Neuron (in vitro differentiated cells): ENCODE measurements around the gene SLC23A2.
A peak's percentile ranks its signal among the peaks of the same experiment; 100 is the strongest.
"Not testable (repeated sequence)": the region's sequence is repeated elsewhere in the genome, so short reads cannot be mapped to it uniquely, and the experiment has no call there.

Experiments
- H2AFZ ChIP-seq: one replicate; pipeline ENCODE4 v1.6.1; 2013; ENCODE audit warnings: low read depth, mild to moderate bottlenecking, inconsistent platforms, low read length, moderate library complexity
- H3K27me3 ChIP-seq: one replicate; pipeline ENCODE4 v1.6.1; 2013; ENCODE audit warnings: low read length; ENCODE audit not compliant: insufficient read depth
- H3K36me3 ChIP-seq: one replicate; pipeline ENCODE4 v1.6.1; 2013; ENCODE audit warnings: low read length; ENCODE audit not compliant: insufficient read depth
- H3K4me1 ChIP-seq: one replicate; pipeline ENCODE4 v1.6.1; 2013; ENCODE audit warnings: low read length; ENCODE audit not compliant: insufficient read depth
- H3K4me3 ChIP-seq: 2 replicates; pipeline ENCODE4 v1.5.1; 2013; ENCODE audit warnings: mild to moderate bottlenecking, low read length, moderate library complexity
- H3K9me3 ChIP-seq: one replicate; pipeline ENCODE4 v1.6.1; 2013; ENCODE audit warnings: low read length

Gene SLC23A2

DNA sequence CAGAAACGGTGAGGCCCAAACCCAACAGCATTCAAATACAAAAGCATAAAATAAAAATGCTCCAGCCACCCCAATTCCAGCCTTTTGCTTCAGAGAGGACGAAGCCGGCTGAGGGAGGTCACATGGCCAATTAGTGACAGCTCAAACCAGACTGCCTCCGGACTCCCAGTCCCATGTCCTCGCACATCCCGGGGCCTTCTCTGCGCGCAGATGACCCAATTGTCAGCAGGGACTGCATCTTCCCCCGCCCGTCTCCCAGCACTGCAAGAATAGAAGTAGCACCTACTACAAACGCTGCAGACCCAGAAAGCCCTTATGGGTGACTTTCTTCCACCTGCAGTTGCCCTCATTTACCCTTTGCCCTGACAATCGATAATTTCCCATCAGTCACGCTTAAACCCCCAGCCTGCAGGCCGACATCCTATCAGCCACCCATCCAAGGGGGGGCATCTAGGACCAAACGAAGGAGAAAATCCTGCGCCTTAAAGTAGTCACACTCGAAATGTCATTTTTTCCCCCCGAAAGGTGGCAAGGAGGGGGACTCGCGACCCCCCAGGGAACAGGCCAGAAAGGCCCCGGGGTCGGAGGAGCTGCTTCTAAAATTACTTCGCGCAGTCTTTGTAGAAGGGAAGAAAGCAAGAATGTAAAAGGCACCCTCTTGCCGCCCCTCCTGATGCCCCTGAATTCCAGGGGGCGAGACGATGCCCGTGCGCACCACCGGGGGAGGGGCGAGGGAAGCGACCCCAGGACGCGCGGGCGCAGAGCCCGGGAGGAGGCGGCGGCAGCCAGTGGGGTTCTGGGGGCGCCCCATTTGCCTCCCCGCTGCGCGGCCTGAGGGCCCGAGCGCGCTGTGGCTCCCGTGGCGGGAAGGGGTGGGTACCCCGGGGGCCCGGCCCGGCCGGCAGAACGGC, 792 bp downstream of the SLC23A2 start:
- Histone ChIP-seq H3K36me3 (no peaks in the 10 kb centered on the region), H2AFZ (peak overlapping the region; percentile 82), H3K27me3 (no peaks in the 10 kb centered on the region), H3K4me1 (peaks cover 20% of the 10 kb centered on the region), H3K4me3 (peak overlapping the region; percentile 64), H3K9me3 (no peaks in the 10 kb centered on the region)

DNA sequence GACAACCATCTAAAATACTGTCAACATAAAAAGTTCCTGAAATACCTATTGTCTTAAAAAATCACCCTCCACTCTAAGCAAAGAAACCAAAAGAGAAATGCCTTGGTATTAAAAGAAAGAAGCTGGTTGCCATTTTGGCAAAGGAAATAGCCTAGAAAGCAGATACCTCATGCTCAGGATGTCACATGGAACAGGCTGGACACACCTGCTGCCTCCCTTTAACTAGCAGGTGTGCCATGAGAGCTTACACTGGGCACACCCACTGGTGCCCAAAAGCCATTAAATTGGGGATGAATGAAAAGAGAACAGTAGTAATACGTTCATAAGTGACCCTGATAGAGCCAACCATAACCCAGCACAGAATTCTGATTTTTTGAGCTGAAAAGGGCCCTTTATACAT, 1.5 kb downstream of the SLC23A2 start:
- peak overlapping the region; percentile 64 for H3K4me3 ChIP-seq
- H3K9me3 ChIP-seq, result no peaks in the 10 kb centered on the region
- H3K36me3 ChIP-seq, result no peaks in the 10 kb centered on the region

GRCh38 chr20:4998160-4998651, 3.1 kb downstream of the SLC23A2 start:
- peaks cover 20% of the 10 kb centered on the region for H3K4me1 ChIP-seq
- no peaks in the 10 kb centered on the region for H3K9me3 ChIP-seq
- H2AFZ ChIP-seq, result no peak overlapping the region
- H3K36me3 ChIP-seq, result no peaks in the 10 kb centered on the region
- H3K4me3 ChIP-seq, result no peak overlapping the region
- H3K27me3 ChIP-seq, result no peaks in the 10 kb centered on the region

More for the DNA sequence above, 1.5 kb downstream of the SLC23A2 start:
- Histone ChIP-seq H3K4me1 (peaks cover 20% of the 10 kb centered on the region), H2AFZ (no peak overlapping the region), H3K27me3 (no peaks in the 10 kb centered on the region)

- Histone ChIP-seq H3K9me3 (no peaks in the 10 kb centered on the region), H2AFZ (no peak overlapping the region), H3K4me3 (no peak overlapping the region), H3K36me3 (no peaks in the 10 kb centered on the region), H3K27me3 (no peaks in the 10 kb centered on the region), H3K4me1 (peaks cover 20% of the 10 kb centered on the region)
Measured at GRCh38 chr20:4997222-4997621, 4.1 kb downstream of the SLC23A2 start.

DNA sequence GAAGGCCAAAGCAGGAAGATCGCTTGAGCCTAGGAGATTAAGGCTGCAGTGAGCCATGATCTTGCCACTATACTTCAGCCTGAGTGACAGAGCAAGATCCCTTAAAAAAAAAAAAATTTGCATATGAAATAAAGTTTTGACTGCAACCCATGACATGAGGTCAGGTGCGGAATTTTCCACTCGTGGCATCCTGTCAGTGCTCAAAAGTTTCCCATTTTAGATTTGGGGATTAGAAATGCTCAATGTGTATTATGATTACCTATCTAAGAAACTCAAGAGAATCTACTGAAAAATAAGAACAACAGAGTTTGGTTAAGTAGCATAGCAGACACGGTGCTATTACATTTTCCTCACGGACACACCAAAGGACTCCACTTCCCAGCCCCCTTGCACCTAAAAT, 11.7 kb downstream of the SLC23A2 start:
- H2AFZ ChIP-seq, result no peak overlapping the region
- no peaks in the 10 kb centered on the region for H3K27me3 ChIP-seq
- no peaks in the 10 kb centered on the region for H3K36me3 ChIP-seq
- H3K9me3 ChIP-seq, result no peaks in the 10 kb centered on the region
- peaks cover 16% of the 10 kb centered on the region for H3K4me1 ChIP-seq
- H3K4me3 ChIP-seq, result no peak overlapping the region

DNA sequence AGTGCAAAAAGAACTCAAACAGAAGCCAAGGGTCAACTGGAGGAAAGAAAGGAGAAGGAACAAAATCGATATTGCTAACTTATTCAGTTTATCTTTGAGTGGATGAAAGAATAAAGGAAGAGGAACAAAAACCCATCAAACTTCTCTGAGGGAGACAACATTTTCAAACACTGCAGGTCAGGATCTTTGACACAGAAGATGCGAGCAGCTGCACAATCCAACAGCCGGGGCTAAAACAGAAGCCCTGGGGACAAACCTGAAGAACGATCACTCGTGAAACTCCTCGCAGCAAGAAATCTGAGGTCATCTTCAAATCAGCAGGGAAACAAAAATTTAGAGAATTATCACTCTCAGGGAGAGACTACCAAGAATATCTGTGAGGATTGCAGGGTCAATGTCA, 14.2 kb downstream of the SLC23A2 start:
- Histone ChIP-seq H3K27me3 (no peaks in the 10 kb centered on the region), H3K36me3 (no peaks in the 10 kb centered on the region), H3K4me3 (no peak overlapping the region), H2AFZ (no peak overlapping the region), H3K9me3 (no peaks in the 10 kb centered on the region), H3K4me1 (peaks cover 16% of the 10 kb centered on the region)

GRCh38 chr20:4985658-4986057, 15.7 kb downstream of the SLC23A2 start:
- Histone ChIP-seq H3K36me3 (no peaks in the 10 kb centered on the region), H3K4me1 (peaks cover 16% of the 10 kb centered on the region), H3K27me3 (no peaks in the 10 kb centered on the region)

GRCh38 chr20:4982281-4982680, 19.0 kb downstream of the SLC23A2 start:
- Histone ChIP-seq H3K27me3 (no peaks in the 10 kb centered on the region), H3K4me3 (no peak overlapping the region), H3K36me3 (no peaks in the 10 kb centered on the region), H3K4me1 (peaks cover 13% of the 10 kb centered on the region), H2AFZ (no peak overlapping the region), H3K9me3 (no peaks in the 10 kb centered on the region)

More at GRCh38 chr20:4985658-4986057, 15.7 kb downstream of the SLC23A2 start:
- no peak overlapping the region for H3K4me3 ChIP-seq
- no peak overlapping the region for H2AFZ ChIP-seq
- H3K9me3 ChIP-seq, result no peaks in the 10 kb centered on the region

- Histone ChIP-seq H3K27me3 (no peaks in the 10 kb centered on the region), H3K4me1 (peaks cover 6% of the 10 kb centered on the region), H3K9me3 (no peaks in the 10 kb centered on the region), H3K36me3 (no peaks in the 10 kb centered on the region), H3K4me3 (no peak overlapping the region), H2AFZ (no peak overlapping the region)
Measured at GRCh38 chr20:4979841-4980410, 21.4 kb downstream of the SLC23A2 start.

- peaks cover 6% of the 10 kb centered on the region for H3K4me1 ChIP-seq
- no peak overlapping the region for H3K4me3 ChIP-seq
- H2AFZ ChIP-seq, result no peak overlapping the region
- no peaks in the 10 kb centered on the region for H3K9me3 ChIP-seq
- no peaks in the 10 kb centered on the region for H3K36me3 ChIP-seq
- no peaks in the 10 kb centered on the region for H3K27me3 ChIP-seq
Measured at GRCh38 chr20:4978050-4978918, 23.0 kb downstream of the SLC23A2 start.

DNA sequence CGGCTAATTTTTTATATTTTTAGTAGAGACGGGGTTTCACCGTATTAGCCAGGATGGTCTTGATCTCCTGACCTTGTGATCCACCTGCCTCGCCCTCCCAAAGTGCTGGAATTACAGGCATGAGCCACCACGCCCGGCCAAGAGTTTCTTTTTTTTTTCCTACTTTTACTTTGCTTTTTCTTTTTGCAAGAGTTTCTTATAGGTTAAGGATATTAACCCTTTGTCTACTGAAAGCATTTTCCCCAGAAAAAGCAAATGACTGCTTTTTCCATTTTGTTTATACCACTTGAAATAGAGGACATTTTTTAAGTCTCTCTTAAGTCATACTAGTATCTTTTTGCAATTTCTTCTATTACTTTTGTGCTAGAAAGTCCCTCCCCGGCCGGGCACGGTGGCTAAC, 25.3 kb downstream of the SLC23A2 start:
- H3K36me3 ChIP-seq, H3K27me3 ChIP-seq, H3K4me3 ChIP-seq, H2AFZ ChIP-seq, H3K9me3 ChIP-seq, H3K4me1 ChIP-seq: not testable (repeated sequence)

- Histone ChIP-seq H3K36me3 (peaks cover 4% of the 10 kb centered on the region), H3K27me3 (no peaks in the 10 kb centered on the region), H3K9me3 (no peaks in the 10 kb centered on the region), H3K4me1 (no peaks in the 10 kb centered on the region), H2AFZ (no peak overlapping the region), H3K4me3 (no peak overlapping the region)
Measured at GRCh38 chr20:4973330-4974097, 27.8 kb downstream of the SLC23A2 start.
